HUES64 (cell line): Measurements from ENCODE around the gene BBIP1.

Experiments
- H3K27ac ChIP-seq: 2 replicates; pipeline ENCODE4 v1.7.0; 2013; ENCODE audit warnings: low read depth, low read length, inconsistent platforms
- H3K27me3 ChIP-seq: 2 replicates; pipeline ENCODE4 v1.6.1; 2013; ENCODE audit warnings: mild to moderate bottlenecking, low read length; ENCODE audit not compliant: insufficient read depth
- H3K36me3 ChIP-seq: 2 replicates; pipeline ENCODE4 v1.6.1; 2013; ENCODE audit warnings: mild to moderate bottlenecking, low read length; ENCODE audit not compliant: insufficient read depth
- H3K4me1 ChIP-seq: 2 replicates; pipeline ENCODE4 v1.6.1; 2013; ENCODE audit warnings: mild to moderate bottlenecking, low read length, moderate library complexity; ENCODE audit not compliant: insufficient read depth
- H3K4me3 ChIP-seq: 2 replicates; pipeline ENCODE4 v1.5.1; 2013; ENCODE audit warnings: mild to moderate bottlenecking, low read length, moderate library complexity
- H3K9ac ChIP-seq: 2 replicates; pipeline ENCODE4 v1.6.1; 2013; ENCODE audit warnings: mild to moderate bottlenecking, low read depth, low read length
- H3K9me3 ChIP-seq: 2 replicates; pipeline ENCODE4 v1.6.1; 2013; ENCODE audit warnings: low read depth, low read length; ENCODE audit not compliant: insufficient read depth
- WGBS: fragments of 150-250, 120-280 bp; methylation state at CpG from one replicate; pipeline ENCODE4 v1.1.7; 2013; ENCODE audit warnings: missing lambda C conversion rate; 5-methylcytosine and 5-hydroxymethylcytosine counted together

The BBIP1 gene

GRCh38 chr10:110951381-110951780 is 32.4 kb upstream of the BBIP1 start:
- Histone ChIP-seq H3K9ac (no peak overlapping the region), H3K9me3 (no peaks in the 10 kb centered on the region), H3K27me3 (no peaks in the 10 kb centered on the region), H3K4me3 (no peak overlapping the region), H3K27ac (no peak overlapping the region), H3K4me1 (peaks cover 13% of the 10 kb centered on the region; the same call in 1 of the 2 replicates), H3K36me3 (no peaks in the 10 kb centered on the region; the same call in 1 of the 2 replicates)
- WGBS = 97% methylated on average over 3 of the region's 4 CpGs

- Histone ChIP-seq H3K4me3 (no peak overlapping the region), H3K27ac (no peak overlapping the region), H3K27me3 (no peaks in the 10 kb centered on the region), H3K36me3 (peaks cover 5% of the 10 kb centered on the region), H3K4me1 (peaks cover 10% of the 10 kb centered on the region; the same call in 1 of the 2 replicates), H3K9ac (no peak overlapping the region), H3K9me3 (no peaks in the 10 kb centered on the region)
- 85% methylated on average over 4 of the region's 4 CpGs for WGBS
Measured at GRCh38 chr10:110947061-110947595, 28.1 kb upstream of the BBIP1 start.

- Histone ChIP-seq H3K9ac (no peak overlapping the region), H3K9me3 (no peaks in the 10 kb centered on the region), H3K36me3 (peaks cover 5% of the 10 kb centered on the region; the same call in 1 of the 2 replicates), H3K4me1 (peaks cover 13% of the 10 kb centered on the region; the same call in 1 of the 2 replicates), H3K27ac (no peak overlapping the region), H3K4me3 (no peak overlapping the region), H3K27me3 (no peaks in the 10 kb centered on the region)
- 78% methylated on average over 1 of the region's 1 CpG for WGBS
Measured at GRCh38 chr10:110946496-110946895, 27.5 kb upstream of the BBIP1 start.

- no peaks in the 10 kb centered on the region for H3K9me3 ChIP-seq
- H3K27ac ChIP-seq = no peak overlapping the region
- peaks cover 13% of the 10 kb centered on the region; the same call in 1 of the 2 replicates for H3K4me1 ChIP-seq
- no peak overlapping the region for H3K9ac ChIP-seq
- H3K27me3 ChIP-seq = no peaks in the 10 kb centered on the region
- H3K36me3 ChIP-seq = peaks cover 5% of the 10 kb centered on the region; the same call in 1 of the 2 replicates
- no peak overlapping the region for H3K4me3 ChIP-seq
- 92% methylated on average over 5 of the region's 5 CpGs for WGBS
Measured at GRCh38 chr10:110944792-110945396, 25.9 kb upstream of the BBIP1 start.

GRCh38 chr10:110939419-110939818 is 20.4 kb upstream of the BBIP1 start:
- H3K4me1 ChIP-seq = peaks cover 5% of the 10 kb centered on the region; the same call in 1 of the 2 replicates
- WGBS = 100% methylated on average over 1 of the region's 4 CpGs
- H3K9ac ChIP-seq = no peak overlapping the region
- no peak overlapping the region for H3K27ac ChIP-seq
- H3K27me3 ChIP-seq = no peaks in the 10 kb centered on the region
- no peaks in the 10 kb centered on the region for H3K9me3 ChIP-seq
- H3K36me3 ChIP-seq = peaks cover 5% of the 10 kb centered on the region; the same call in 1 of the 2 replicates
- no peak overlapping the region for H3K4me3 ChIP-seq

- Histone ChIP-seq H3K27me3 (no peaks in the 10 kb centered on the region), H3K36me3 (no peaks in the 10 kb centered on the region), H3K4me1 (peaks cover 7% of the 10 kb centered on the region), H3K27ac (no peak overlapping the region), H3K9ac (no peak overlapping the region), H3K4me3 (no peak overlapping the region), H3K9me3 (no peaks in the 10 kb centered on the region)
- 96% methylated on average over 18 of the region's 18 CpGs for WGBS
Measured at GRCh38 chr10:110936757-110937156, 17.8 kb upstream of the BBIP1 start.

- Histone ChIP-seq H3K36me3 (no peaks in the 10 kb centered on the region), H3K9ac (no peak overlapping the region), H3K4me1 (peaks cover 32% of the 10 kb centered on the region), H3K27ac (no peak overlapping the region), H3K27me3 (no peaks in the 10 kb centered on the region), H3K4me3 (no peak overlapping the region), H3K9me3 (no peaks in the 10 kb centered on the region)
- WGBS = 80% methylated on average over 1 of the region's 1 CpG
Measured at GRCh38 chr10:110932505-110933180, 13.7 kb upstream of the BBIP1 start.

- Histone ChIP-seq H3K4me1 (peaks cover 32% of the 10 kb centered on the region), H3K36me3 (no peaks in the 10 kb centered on the region), H3K27ac (no peak overlapping the region), H3K27me3 (no peaks in the 10 kb centered on the region), H3K4me3 (no peak overlapping the region), H3K9me3 (no peaks in the 10 kb centered on the region), H3K9ac (no peak overlapping the region)
- 86% methylated on average over 1 of the region's 1 CpG for WGBS
Measured at GRCh38 chr10:110931769-110932381, 12.9 kb upstream of the BBIP1 start.

GRCh38 chr10:110927461-110927860 is 8.5 kb upstream of the BBIP1 start:
- Histone ChIP-seq H3K9ac (no peak overlapping the region), H3K4me1 (peaks cover 32% of the 10 kb centered on the region), H3K36me3 (no peaks in the 10 kb centered on the region), H3K4me3 (no peak overlapping the region), H3K27ac (no peak overlapping the region), H3K9me3 (no peaks in the 10 kb centered on the region), H3K27me3 (no peaks in the 10 kb centered on the region)
- WGBS = 91% methylated on average over 2 of the region's 2 CpGs

GRCh38 chr10:110923856-110924493 is 5.0 kb upstream of the BBIP1 start:
- Histone ChIP-seq H3K4me3 (no peak overlapping the region), H3K36me3 (no peaks in the 10 kb centered on the region), H3K27me3 (no peaks in the 10 kb centered on the region), H3K4me1 (peaks cover 11% of the 10 kb centered on the region), H3K9me3 (no peaks in the 10 kb centered on the region), H3K27ac (no peak overlapping the region), H3K9ac (no peak overlapping the region)
- over 99% methylated on average over 2 of the region's 2 CpGs for WGBS
